Osteoblast (primary cell): ENCODE data around the gene ARHGEF11. TPM values are rescaled to one million over a fixed set of nuclear protein-coding genes. Genes with fewer than 3 reads are reported as not detected.
A peak's percentile ranks its signal among the peaks of the same experiment; 100 is the strongest.

Experiments used
- DNase-seq: peaks from one replicate; pipeline ENCODE4 v3.0.0; 2011; ENCODE audit warnings: low spot score, mixed read lengths; ENCODE audit not compliant: insufficient read length; ENCODE audit errors: missing footprints
- H2AFZ ChIP-seq: 2 replicates; pipeline ENCODE4 v1.6.0; 2011; ENCODE audit warnings: mild to moderate bottlenecking, low read length
- H3K27ac ChIP-seq: 2 replicates; pipeline ENCODE4 v1.5.1; 2011; ENCODE audit warnings: mild to moderate bottlenecking, low read depth, low read length, moderate library complexity
- H3K27me3 ChIP-seq: 2 replicates; pipeline ENCODE4 v1.6.0; 2012; ENCODE audit warnings: mild to moderate bottlenecking, control low read depth, inconsistent platforms, low read length, moderate library complexity; ENCODE audit not compliant: insufficient read depth
- H3K36me3 ChIP-seq: 2 replicates; pipeline ENCODE4 v1.5.1; 2011; ENCODE audit warnings: mild to moderate bottlenecking, low read length, control low read depth, moderate library complexity; ENCODE audit not compliant: insufficient read depth
- H3K4me1 ChIP-seq: 2 replicates; pipeline ENCODE4 v1.5.1; 2011; ENCODE audit warnings: mild to moderate bottlenecking, low read length, control low read depth, moderate library complexity; ENCODE audit not compliant: insufficient read depth
- H3K4me2 ChIP-seq: 2 replicates; pipeline ENCODE4 v1.6.0; 2011; ENCODE audit warnings: mild to moderate bottlenecking, low read length; ENCODE audit not compliant: insufficient read depth
- H3K4me3 ChIP-seq: fragments of 200-600 bp; sonication (generic); 3 replicates; pipeline ENCODE4 v1.5.1; 2012; ENCODE audit warnings: mild to moderate bottlenecking, low read length, inconsistent platforms; ENCODE audit not compliant: insufficient read depth
- H3K79me2 ChIP-seq: 2 replicates; pipeline ENCODE4 v1.6.0; 2012; ENCODE audit warnings: mild to moderate bottlenecking, low read length, control low read depth, inconsistent platforms; ENCODE audit not compliant: insufficient read depth
- H3K9me3 ChIP-seq: 2 replicates; pipeline ENCODE4 v1.5.1; 2011; ENCODE audit warnings: low read depth, low read length, control low read depth
- H4K20me1 ChIP-seq: 2 replicates; pipeline ENCODE4 v1.6.0; 2012; ENCODE audit warnings: mild to moderate bottlenecking, low read length, control low read depth; ENCODE audit not compliant: insufficient read depth
- total RNA-seq: library from RNA; depleted of rRNA; stranded (reverse); fragments of >200 nt; gene quantifications from 2 replicates; pipeline ENCODE4 v1.2.3, GENCODE V29; 2012
- TF ChIP-seq, protein P1 (sequence below): IDR thresholded peaks from 2 replicates; pipeline ENCODE4 v1.5.1; 2011; ENCODE audit warnings: mild to moderate bottlenecking, low read depth, low read length, moderate library complexity; ENCODE audit errors: extremely low read depth

ARHGEF11 gene
- total RNA-seq, 1 donor = 50.3 TPM

DNA sequence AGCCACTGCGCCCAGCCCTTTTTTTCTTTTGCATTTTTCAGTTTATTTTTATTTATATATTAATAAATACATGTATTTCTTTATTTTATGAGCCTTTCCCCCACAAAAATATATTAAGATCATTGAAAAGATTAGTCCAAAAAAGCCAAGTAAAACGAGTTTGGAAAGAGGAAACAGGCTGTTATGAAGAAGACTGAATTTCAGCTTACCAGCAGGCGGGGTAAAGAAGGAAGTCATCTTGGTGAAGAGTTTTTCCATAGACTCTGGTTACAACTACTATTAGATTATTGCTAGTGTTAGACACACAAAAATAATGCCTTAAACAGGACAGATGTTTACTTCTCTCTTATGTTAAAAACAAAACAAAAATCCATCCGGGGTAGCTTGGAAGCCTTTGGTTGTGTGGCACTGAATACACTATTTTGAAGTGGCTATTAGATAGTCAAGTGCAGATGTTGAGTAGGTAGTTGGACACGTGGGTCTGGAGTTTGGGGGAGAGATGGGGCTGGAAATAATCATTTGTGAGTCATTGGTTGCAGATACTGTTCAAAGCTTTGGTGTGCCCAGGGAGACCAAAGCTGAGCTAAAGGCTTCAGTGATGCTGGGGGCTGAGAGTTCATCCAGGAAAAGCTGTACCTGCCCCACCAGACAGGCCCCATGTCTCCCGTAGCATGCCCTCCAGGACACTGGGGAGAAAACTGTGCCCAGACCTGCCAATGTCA is 133.8 kb downstream of the ARHGEF11 start:
- Histone ChIP-seq H3K79me2 (peaks cover 3% of the 10 kb centered on the region), H2AFZ (no peak overlapping the region), H3K9me3 (no peaks in the 10 kb centered on the region), H3K4me1 (peaks cover 32% of the 10 kb centered on the region), H3K27me3 (no peaks in the 10 kb centered on the region), H3K36me3 (peaks cover 66% of the 10 kb centered on the region), H3K27ac (no peak overlapping the region), H3K4me2 (no peak overlapping the region), H4K20me1 (peaks cover 10% of the 10 kb centered on the region), H3K4me3 (no peak overlapping the region)
- TF ChIP-seq, protein P1, sequence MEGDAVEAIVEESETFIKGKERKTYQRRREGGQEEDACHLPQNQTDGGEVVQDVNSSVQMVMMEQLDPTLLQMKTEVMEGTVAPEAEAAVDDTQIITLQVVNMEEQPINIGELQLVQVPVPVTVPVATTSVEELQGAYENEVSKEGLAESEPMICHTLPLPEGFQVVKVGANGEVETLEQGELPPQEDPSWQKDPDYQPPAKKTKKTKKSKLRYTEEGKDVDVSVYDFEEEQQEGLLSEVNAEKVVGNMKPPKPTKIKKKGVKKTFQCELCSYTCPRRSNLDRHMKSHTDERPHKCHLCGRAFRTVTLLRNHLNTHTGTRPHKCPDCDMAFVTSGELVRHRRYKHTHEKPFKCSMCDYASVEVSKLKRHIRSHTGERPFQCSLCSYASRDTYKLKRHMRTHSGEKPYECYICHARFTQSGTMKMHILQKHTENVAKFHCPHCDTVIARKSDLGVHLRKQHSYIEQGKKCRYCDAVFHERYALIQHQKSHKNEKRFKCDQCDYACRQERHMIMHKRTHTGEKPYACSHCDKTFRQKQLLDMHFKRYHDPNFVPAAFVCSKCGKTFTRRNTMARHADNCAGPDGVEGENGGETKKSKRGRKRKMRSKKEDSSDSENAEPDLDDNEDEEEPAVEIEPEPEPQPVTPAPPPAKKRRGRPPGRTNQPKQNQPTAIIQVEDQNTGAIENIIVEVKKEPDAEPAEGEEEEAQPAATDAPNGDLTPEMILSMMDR = no peak
- DNase-seq = peak; percentile 92

DNA sequence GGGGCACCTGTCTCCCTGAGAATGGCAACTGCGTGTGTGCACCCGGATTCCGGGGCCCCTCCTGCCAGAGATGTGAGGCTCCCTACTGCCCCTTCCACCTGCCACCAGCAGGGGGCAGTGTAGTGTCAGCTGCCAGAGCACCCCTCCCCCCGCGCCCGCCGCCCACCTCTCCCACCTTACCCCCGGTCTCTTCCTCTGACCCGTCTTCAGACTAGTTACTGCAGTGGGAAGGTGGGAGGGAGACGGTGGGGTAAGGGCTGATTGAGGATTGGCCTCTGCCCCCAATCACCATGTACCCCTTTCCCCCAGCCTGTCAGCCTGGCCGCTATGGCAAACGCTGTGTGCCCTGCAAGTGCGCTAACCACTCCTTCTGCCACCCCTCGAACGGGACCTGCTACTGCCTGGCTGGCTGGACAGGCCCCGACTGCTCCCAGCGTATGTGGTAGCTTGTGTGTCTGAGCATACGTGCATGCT is 135.2 kb downstream of the ARHGEF11 start:
- TF ChIP-seq, protein P1 = peak; percentile 66
- peaks cover 38% of the 10 kb centered on the region for H3K4me1 ChIP-seq
- no peak overlapping the region for H2AFZ ChIP-seq

DNA sequence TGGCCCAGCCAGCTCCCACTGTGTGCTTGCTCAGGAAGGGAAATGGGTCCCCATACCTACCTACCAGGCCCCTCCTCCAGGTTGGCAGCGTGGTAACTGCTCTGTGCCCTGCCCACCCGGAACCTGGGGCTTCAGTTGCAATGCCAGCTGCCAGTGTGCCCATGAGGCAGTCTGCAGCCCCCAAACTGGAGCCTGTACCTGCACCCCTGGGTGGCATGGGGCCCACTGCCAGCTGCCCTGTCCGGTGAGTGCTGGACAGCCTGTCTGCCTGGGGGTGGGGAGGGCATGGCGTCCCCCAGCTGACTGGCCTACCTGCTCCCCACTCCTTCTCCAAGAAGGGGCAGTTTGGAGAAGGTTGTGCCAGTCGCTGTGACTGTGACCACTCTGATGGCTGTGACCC is 135.9 kb downstream of the ARHGEF11 start:
- DNase-seq = no peak
- Histone ChIP-seq H3K4me2 (no peak overlapping the region), H3K4me1 (peaks cover 38% of the 10 kb centered on the region), H3K27me3 (no peaks in the 10 kb centered on the region), H3K79me2 (peaks cover 24% of the 10 kb centered on the region), H2AFZ (no peak overlapping the region), H3K36me3 (peaks cover 69% of the 10 kb centered on the region), H3K9me3 (no peaks in the 10 kb centered on the region), H4K20me1 (peaks cover 10% of the 10 kb centered on the region), H3K4me3 (no peak overlapping the region), H3K27ac (no peak overlapping the region)
- TF ChIP-seq, protein P1 = no peak

More for the DNA sequence above, 135.2 kb downstream of the ARHGEF11 start:
- Histone ChIP-seq H3K27me3 (no peaks in the 10 kb centered on the region), H3K79me2 (peaks cover 17% of the 10 kb centered on the region), H3K4me2 (no peak overlapping the region), H3K36me3 (peaks cover 69% of the 10 kb centered on the region), H4K20me1 (peaks cover 10% of the 10 kb centered on the region), H3K27ac (no peak overlapping the region), H3K9me3 (no peaks in the 10 kb centered on the region), H3K4me3 (no peak overlapping the region)
- peak; percentile 93 for DNase-seq

DNA sequence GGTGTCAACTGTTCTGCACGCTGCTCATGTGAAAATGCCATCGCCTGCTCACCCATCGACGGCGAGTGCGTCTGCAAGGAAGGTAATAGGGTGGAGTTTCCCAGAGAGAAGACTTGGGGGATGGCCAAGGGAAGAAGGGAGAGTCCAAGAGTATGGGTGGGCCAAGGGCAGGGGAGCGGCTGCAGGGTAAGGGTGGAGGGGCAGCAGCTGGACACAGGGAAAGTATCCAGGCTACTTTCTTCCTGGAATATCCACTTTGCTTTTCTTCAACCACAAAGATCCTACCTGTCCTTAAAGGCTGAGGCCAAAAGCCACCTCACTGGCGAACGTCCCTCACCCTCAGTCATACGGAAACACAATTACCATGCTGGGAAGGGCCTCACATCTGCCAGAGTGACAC is 136.6 kb downstream of the ARHGEF11 start:
- TF ChIP-seq, protein P1 = no peak
- H3K4me3 ChIP-seq = no peak overlapping the region
- no peak overlapping the region for H2AFZ ChIP-seq
- peaks cover 7% of the 10 kb centered on the region for H4K20me1 ChIP-seq
- no peaks in the 10 kb centered on the region for H3K9me3 ChIP-seq
- H3K36me3 ChIP-seq = peaks cover 63% of the 10 kb centered on the region
- peaks cover 31% of the 10 kb centered on the region for H3K79me2 ChIP-seq
- no peak overlapping the region for H3K27ac ChIP-seq
- H3K4me1 ChIP-seq = peaks cover 31% of the 10 kb centered on the region
- no peaks in the 10 kb centered on the region for H3K27me3 ChIP-seq
- DNase-seq = no peak
- H3K4me2 ChIP-seq = no peak overlapping the region
